ENCODE measurements around the gene TMEM31. TPM values are rescaled to one million over a fixed set of nuclear protein-coding genes. Genes with fewer than 3 reads are reported as not detected.
"Not testable (repeated sequence)": the region's sequence is repeated elsewhere in the genome, so short reads cannot be mapped to it uniquely, and the experiment has no call there.

Gene TMEM31
- total RNA-seq, 1 donor from 2014 or later, result not detected

GRCh38 chrX:103718120-103718519 is 7.4 kb downstream of the TMEM31 start:
- FAIRE-seq (no peak), DNase-seq (ENCODE audit: low spot score in 2 of 2) (no peak)

GRCh38 chrX:103722505-103722904 is 11.8 kb downstream of the TMEM31 start:
- DNase-seq (ENCODE audit: low spot score in 2 of 2) (no peak), FAIRE-seq (no peak)

GRCh38 chrX:103726477-103726876 is 15.8 kb downstream of the TMEM31 start:
- DNase-seq (ENCODE audit: low spot score in 2 of 2) (no peak), FAIRE-seq (no peak)

GRCh38 chrX:103727115-103727514 is 16.4 kb downstream of the TMEM31 start:
- no peak for FAIRE-seq
- no peak for DNase-seq (ENCODE audit: low spot score in 2 of 2)

- DNase-seq (ENCODE audit: low spot score in 2 of 2), result no peak
- no peak for FAIRE-seq
Measured at GRCh38 chrX:103729015-103729414, 18.3 kb downstream of the TMEM31 start.

GRCh38 chrX:103730147-103730795 is 19.6 kb downstream of the TMEM31 start:
- no peak for FAIRE-seq

GRCh38 chrX:103730796-103731493 is 20.2 kb downstream of the TMEM31 start:
- FAIRE-seq (no peak), DNase-seq (ENCODE audit: low spot score in 2 of 2) (no peak)

More at GRCh38 chrX:103730147-103730795, 19.6 kb downstream of the TMEM31 start:
- DNase-seq (ENCODE audit: low spot score in 2 of 2), result no peak

- FAIRE-seq (no peak), DNase-seq (ENCODE audit: low spot score in 2 of 2) (no peak)
Measured at GRCh38 chrX:103733017-103733416, 22.3 kb downstream of the TMEM31 start.

- FAIRE-seq, result no peak
- no peak for DNase-seq (ENCODE audit: low spot score in 2 of 2)
Measured at GRCh38 chrX:103734125-103734760, 23.5 kb downstream of the TMEM31 start.

GRCh38 chrX:103737696-103738095 is 27.0 kb downstream of the TMEM31 start:
- no peak for FAIRE-seq
- no peak for DNase-seq (ENCODE audit: low spot score in 2 of 2)

GRCh38 chrX:103739421-103739820 is 28.7 kb downstream of the TMEM31 start:
- FAIRE-seq (no peak), DNase-seq (ENCODE audit: low spot score in 2 of 2) (no peak)

- DNase-seq (ENCODE audit: low spot score in 2 of 2) (no peak), FAIRE-seq (no peak)
Measured at GRCh38 chrX:103741879-103742278, 31.2 kb downstream of the TMEM31 start.

- no peak for FAIRE-seq
Measured at GRCh38 chrX:103742339-103742738, 31.6 kb downstream of the TMEM31 start.

GRCh38 chrX:103747163-103747562 is 36.5 kb downstream of the TMEM31 start:
- no peak for FAIRE-seq
- DNase-seq (ENCODE audit: low spot score in 2 of 2), result no peak

More at GRCh38 chrX:103742339-103742738, 31.6 kb downstream of the TMEM31 start:
- no peak for DNase-seq (ENCODE audit: low spot score in 2 of 2)

- FAIRE-seq (no peak), DNase-seq (ENCODE audit: low spot score in 2 of 2) (no peak)
Measured at GRCh38 chrX:103754401-103754800, 43.7 kb downstream of the TMEM31 start.

- no peak for DNase-seq (ENCODE audit: low spot score in 2 of 2)
- no peak for FAIRE-seq
Measured at GRCh38 chrX:103756736-103757135, 46.0 kb downstream of the TMEM31 start.

GRCh38 chrX:103758555-103758954 is 47.8 kb downstream of the TMEM31 start:
- FAIRE-seq, result no peak
- no peak for DNase-seq (ENCODE audit: low spot score in 2 of 2)

GRCh38 chrX:103763541-103763940 is 52.8 kb downstream of the TMEM31 start:
- not testable (repeated sequence) for DNase-seq (ENCODE audit: low spot score in 2 of 2); FAIRE-seq
